Measurements from ENCODE around the gene RIN3.

Gene RIN3

DNA sequence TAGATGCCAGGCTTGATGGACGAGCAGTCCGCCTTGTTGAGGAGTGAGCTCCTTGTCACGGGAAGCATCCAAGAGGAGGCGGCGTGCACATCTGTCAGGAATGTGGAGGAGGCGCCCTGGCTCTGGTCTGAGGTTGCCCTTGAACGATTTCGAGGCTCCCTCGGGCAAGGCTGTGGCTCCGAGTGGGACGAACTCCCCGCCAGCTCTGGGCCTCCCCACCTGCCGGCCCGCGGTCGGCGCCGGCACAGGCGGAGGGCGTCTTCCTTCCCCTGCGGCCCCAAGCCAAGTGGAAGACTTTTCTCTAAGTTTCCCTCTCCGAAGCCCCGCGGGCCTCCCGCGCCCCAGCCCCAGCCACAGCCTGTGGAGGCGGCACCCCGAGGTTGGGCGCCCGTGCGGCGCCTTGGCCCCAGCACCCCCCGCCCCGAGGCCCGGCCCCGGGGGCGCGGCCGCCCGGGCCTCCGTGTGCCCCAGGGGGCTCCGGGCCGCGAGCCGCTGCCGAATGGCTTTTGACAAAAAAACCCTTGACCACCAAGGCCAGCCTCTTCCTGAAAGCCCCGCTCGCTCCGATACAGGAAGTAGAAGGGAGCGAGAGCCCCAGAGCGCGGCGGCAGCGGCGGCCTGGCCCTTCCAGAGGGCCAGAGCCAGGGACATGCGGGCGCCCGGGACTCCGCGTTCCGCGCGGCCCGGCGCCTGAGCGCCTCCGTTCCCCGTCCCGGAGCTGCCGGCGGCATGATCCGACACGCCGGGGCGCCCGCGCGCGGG is at the start of gene RIN3:
TSS of gene RIN3 (plus strand) at position 578 of the 762 bp plus-strand sequence. CDS start at position 730, 152 bp downstream.
- DNase-seq (ENCODE audit: low read depth, low spot score) = no peak

- DNase-seq (ENCODE audit: low read depth, low spot score) = no peak
Measured at GRCh38 chr14:92464156-92464555, 49.4 kb upstream of the RIN3 start.

GRCh38 chr14:92464716-92465115 is 48.9 kb upstream of the RIN3 start:
- DNase-seq (ENCODE audit: low read depth, low spot score) = no peak

- DNase-seq (ENCODE audit: low read depth, low spot score) = no peak
Measured at GRCh38 chr14:92465353-92466055, 48.1 kb upstream of the RIN3 start.

DNA sequence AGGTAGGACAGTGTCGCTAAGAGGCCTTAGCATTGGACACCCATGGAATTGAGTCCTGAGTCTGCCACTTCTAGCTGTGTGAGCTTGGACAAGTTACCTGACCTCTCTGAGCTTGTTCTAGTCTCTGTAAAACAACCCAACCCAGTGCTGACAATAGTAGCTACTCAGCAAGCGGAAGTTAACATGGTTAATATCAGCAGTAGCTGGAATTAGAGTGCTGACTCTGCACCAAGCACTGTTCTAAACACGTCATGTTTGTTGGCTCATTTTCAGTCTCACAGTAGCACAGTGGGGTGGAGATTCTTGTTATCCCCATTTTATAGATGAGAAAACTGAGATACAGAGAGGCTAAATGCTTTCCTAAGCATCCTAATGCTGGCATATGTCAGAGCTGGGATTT is 47.5 kb upstream of the RIN3 start:
- no peak for DNase-seq (ENCODE audit: low read depth, low spot score)

GRCh38 chr14:92469515-92469914 is 44.1 kb upstream of the RIN3 start:
- no peak for DNase-seq (ENCODE audit: low read depth, low spot score)

GRCh38 chr14:92470215-92470614 is 43.4 kb upstream of the RIN3 start:
- no peak for DNase-seq (ENCODE audit: low read depth, low spot score)

DNA sequence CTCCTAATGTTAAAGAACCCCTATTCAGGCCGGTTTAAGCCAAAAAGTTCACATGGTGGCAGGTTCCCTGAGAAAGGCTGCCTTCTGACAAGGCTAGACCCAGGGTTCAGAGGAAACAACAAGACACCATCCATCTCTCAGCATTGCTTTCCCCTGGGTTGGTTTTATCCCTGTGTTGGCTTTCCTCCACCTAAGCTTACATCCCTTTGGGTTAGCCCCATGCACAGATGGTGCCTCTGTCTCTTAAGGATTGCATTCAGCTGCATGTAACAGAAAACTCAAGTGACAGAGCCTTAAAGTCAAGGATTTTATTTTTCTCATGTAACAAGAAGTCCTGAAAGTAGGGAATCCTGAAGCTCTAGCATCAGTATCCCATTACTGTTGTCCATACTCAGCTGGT is 42.8 kb upstream of the RIN3 start:
- DNase-seq (ENCODE audit: low read depth, low spot score) = no peak

DNA sequence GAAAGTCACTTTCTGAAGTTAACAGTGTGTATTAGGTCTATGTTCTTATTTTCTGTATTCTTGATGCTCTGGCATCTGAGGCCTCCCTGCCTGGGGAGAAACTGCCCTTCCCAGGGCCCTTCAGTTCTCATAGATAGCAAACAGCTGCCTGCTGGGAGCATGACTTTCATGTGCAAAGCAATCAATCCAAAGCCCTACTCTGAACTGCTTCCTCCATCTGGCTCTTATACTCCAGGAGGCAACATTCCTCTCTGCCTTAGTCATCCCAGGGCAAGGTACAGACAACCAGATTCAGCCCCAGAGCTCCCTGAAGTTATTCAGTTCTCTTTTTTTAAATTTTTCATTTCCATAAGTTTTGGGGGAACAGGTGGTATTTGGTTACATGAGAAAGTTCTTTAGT is 41.7 kb upstream of the RIN3 start:
- no peak for DNase-seq (ENCODE audit: low read depth, low spot score)

- DNase-seq (ENCODE audit: low read depth, low spot score) = no peak
Measured at GRCh38 chr14:92472860-92473259, 40.7 kb upstream of the RIN3 start.

DNA sequence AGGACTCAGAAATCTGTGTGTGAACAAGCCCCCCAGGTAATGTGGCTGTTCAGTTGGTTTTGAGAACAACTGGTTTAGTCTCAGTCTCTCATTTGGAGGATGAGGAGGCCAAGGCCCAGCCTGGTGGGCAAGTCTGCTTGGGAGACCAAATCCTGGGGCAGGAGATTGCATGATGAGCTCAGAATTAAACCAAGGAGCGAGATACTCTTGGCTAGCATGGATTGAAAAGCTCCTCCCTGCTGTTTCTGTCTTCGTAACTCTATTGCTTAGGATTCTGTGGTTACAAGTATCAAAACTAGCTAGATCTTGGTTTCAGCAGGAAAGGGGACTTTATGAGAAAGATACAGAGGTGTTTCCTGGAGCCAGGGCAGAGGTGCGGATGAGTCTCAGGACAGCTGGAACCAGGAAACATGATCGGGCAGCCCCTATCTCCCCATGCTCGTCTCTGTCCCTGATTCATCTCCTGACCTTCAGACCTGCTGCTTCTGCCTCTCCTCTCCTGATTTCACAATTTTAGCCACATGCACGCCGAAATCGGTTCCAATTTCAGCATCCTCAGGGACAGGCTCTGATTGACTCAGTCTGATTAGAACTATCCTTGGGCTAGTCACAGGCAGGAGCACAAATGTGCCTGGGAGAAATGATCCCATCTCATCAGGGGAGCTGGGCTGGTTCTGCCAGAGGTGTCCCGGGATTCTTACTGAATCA is 40.2 kb upstream of the RIN3 start:
- DNase-seq (ENCODE audit: low read depth, low spot score) = no peak

GRCh38 chr14:92473969-92474535 is 39.5 kb upstream of the RIN3 start:
- no peak for DNase-seq (ENCODE audit: low read depth, low spot score)

DNA sequence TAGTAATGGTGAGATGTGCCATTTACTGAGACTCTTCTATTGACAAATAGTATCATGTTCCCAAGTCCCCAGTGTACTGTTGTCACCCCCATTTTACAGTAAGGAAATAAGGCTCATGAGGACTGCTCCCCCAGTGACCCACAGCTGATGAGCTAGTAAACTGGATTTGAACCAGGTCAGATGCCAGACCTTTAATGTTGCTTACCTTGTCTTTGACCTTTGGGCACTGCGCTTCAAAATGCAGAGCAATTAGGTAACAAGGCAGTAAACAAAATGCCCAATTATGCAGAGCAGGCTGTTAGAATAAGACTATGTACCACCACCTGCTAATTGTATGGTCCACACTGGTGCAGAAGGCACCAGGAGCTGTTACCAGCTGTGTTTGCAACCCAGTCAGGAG is 38.5 kb upstream of the RIN3 start:
- no peak for DNase-seq (ENCODE audit: low read depth, low spot score)

DNA sequence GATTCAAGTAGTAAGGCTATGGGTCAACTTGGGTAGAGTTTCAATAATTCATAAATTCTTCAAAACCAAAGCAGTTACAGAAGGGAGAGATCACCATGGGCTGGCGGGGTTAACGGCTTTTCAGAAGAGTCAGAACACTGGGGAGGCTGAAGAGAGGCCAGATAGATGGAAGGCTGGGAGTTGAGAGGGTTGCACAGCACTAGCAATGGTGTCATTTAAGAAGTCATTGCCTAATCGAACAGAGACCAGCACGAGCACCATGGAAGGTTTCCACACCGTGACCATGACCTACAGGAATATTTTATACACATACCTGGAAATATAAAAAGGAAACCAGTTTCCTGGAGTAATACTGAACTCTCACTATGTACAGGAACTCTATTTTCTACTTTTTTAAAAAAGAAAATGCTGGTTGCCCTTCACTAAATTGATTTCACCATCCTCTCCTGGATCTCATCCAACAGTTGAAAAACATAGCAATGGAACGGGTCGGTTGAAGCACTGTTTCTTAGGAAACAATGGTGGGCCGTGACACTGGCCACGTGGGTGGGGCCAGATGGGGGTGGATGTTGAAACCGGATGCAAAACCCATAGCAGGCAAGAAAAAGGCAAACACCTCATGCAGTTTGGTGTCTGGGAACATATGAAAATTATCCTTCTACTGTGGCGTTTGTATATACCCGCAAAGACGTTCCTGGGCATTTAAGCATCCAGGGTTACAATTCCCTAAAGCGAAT is 38.0 kb upstream of the RIN3 start:
- DNase-seq (ENCODE audit: low read depth, low spot score) = no peak

GRCh38 chr14:92480856-92481255 is 32.7 kb upstream of the RIN3 start:
- DNase-seq (ENCODE audit: low read depth, low spot score) = no peak

- DNase-seq (ENCODE audit: low read depth, low spot score) = no peak
Measured at GRCh38 chr14:92481386-92481785, 32.2 kb upstream of the RIN3 start.

GRCh38 chr14:92481811-92482555 is 31.6 kb upstream of the RIN3 start:
- no peak for DNase-seq (ENCODE audit: low read depth, low spot score)

DNA sequence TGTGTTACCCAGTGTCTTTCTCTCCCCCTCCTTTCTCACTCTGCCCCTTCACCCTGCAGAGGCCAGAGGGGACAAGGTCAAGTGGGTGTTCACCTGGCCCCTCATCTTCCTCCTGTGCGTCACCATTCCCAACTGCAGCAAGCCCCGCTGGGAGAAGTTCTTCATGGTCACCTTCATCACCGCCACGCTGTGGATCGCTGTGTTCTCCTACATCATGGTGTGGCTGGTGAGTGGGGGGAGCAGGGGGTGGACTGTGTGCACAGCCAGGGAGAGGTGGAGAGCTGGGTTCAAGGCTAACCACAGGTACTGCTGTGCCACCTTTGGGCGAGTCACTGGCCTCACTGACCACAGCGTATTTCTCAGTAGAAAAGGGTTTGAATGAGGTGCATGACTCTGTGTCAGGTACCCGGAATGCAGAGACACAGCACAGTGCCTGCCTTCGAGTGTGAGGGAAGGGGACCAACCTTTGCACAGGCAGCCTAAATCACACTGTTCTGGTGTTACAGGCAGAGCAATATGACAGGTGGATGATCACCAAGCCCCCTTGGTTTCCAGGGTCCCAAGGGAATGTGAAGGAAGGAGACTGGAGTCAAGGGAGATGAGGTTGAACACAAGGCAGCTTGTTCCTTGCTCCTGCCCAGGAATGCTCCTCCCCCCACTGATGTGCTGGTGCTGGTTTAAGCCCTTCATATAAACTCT is 30.8 kb upstream of the RIN3 start:
- no peak for DNase-seq (ENCODE audit: low read depth, low spot score)

DNA sequence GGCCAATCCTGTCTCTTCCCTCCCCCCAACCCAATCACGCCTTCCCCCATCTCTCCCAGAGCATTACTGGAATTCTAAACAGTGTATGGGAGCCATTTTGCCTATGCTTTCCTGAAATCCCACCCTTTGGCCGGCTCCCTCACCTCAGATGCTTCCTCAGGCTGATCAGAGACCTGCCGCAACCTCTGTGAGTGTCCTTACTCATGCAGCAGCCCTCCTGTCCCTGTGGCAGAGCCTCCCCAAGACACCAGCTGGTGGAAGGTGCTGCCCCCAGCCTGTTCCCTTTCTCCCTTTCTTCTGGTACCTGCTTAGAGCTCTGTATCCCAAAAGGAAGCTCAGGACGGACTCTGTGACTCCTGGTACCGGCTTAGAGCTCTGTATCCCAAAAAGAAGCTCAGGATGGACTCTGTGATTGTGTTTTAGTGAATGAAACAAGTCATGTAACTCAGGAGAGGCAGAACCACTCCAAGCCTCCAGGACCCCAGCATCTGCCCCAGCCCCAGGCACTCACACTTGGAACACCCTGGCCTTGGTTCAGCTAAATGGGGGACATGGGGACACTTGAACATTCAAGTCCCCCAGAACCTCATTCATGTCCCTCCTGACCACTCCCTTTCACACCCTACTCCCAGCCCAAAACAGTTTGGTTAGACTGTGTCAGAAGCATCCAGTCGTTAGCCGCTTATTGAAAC is 29.3 kb upstream of the RIN3 start:
- no peak for DNase-seq (ENCODE audit: low read depth, low spot score)

- no peak for DNase-seq (ENCODE audit: low read depth, low spot score)
Measured at GRCh38 chr14:92486881-92487280, 26.7 kb upstream of the RIN3 start.
